ENCODE data around the gene PUM1. TPM values are rescaled to one million over a fixed set of nuclear protein-coding genes. Genes with fewer than 3 reads are reported as not detected.

Gene PUM1, protein sequence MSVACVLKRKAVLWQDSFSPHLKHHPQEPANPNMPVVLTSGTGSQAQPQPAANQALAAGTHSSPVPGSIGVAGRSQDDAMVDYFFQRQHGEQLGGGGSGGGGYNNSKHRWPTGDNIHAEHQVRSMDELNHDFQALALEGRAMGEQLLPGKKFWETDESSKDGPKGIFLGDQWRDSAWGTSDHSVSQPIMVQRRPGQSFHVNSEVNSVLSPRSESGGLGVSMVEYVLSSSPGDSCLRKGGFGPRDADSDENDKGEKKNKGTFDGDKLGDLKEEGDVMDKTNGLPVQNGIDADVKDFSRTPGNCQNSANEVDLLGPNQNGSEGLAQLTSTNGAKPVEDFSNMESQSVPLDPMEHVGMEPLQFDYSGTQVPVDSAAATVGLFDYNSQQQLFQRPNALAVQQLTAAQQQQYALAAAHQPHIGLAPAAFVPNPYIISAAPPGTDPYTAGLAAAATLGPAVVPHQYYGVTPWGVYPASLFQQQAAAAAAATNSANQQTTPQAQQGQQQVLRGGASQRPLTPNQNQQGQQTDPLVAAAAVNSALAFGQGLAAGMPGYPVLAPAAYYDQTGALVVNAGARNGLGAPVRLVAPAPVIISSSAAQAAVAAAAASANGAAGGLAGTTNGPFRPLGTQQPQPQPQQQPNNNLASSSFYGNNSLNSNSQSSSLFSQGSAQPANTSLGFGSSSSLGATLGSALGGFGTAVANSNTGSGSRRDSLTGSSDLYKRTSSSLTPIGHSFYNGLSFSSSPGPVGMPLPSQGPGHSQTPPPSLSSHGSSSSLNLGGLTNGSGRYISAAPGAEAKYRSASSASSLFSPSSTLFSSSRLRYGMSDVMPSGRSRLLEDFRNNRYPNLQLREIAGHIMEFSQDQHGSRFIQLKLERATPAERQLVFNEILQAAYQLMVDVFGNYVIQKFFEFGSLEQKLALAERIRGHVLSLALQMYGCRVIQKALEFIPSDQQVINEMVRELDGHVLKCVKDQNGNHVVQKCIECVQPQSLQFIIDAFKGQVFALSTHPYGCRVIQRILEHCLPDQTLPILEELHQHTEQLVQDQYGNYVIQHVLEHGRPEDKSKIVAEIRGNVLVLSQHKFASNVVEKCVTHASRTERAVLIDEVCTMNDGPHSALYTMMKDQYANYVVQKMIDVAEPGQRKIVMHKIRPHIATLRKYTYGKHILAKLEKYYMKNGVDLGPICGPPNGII
- 39.5 and 51.5 TPM in 2 replicates for total RNA-seq

DNA sequence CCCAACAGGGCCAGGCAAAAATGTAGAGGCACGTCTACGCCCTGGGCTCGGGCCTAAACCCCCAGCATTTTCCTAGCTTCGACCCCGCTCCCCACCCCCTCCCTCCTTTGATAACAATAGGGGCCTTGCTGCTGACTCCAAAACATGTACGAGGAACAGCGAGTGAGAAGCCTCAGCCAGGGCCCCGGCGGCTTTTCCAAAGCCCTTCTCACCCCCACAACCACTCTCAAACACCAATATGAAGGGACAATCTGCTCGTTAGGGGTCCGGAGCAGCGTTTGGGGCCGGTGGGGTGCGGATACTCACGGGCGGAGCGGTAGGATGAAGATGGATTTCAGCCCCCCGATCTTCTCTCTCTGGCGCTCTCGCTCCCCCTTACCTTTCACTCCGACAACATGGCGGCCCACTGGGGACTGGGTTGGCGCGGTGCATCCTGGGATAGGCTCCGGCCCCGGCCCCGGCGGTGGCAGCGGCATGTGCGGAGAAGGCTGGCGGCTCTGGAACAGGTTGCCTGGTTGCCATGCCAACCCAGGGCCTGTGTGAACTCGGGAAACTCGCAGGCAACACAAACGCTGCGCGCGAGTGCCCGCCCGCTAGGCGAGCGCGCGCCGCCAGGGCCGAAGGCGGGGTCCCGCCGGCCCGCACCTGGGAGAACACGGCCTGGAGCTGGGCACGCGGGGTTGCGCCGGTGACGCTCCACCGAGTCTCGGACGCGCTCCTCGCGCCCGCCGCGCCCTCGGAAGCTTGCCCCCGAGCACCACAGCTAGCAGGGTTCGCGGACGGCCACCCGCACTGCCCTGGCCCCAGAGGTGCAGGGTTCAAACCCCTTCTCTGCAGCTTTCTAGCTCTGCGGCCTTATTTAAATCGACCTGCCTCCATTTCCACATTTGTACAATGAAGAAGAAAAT is at the start of gene PUM1:
PUM1 (minus strand) TSS at position 408 of the 908 bp plus-strand sequence. CDS start 6,151 bp downstream, outside the sequence.

DNA sequence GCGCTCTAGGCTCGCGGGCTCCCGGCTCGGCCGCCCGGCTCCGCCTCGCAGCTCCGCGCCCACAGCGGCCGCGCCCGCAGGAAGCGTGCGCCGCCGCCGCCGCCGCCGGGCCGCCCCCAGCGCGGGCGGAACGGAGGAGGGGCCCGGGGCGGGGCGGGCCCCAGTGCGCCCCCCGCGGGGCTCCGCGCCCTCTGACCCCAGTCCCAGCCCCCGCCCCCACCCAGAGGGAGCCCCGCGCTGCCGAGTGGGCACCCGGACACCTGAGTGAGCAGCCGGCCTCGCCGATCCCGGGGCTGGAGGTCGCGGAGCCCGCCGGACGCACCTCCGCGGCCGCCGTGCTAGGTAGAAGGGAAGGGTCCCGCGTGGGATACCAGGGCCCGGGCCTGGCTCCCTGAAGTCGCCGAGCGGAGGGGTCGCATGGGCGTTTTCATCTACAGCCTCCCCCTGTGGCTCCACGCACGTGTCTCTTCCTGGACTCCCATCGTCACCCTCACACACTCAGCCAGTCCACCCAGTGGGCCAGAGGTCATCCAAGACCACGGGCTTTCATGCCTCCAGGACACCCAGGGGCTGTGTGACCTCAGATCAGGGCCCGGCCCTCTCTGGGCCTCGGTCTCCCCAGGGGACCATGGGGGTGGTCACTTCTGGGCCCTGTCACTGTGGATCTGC is 156.7 kb downstream of the PUM1 start, which contains the start of gene SDC3:
SDC3 (minus strand) TSS at position 63 of the 669 bp plus-strand sequence. CDS start 172 bp downstream, outside the sequence.

Other genes starting within 250 kb of the PUM1 start
- gene SDC3, start 157.0 kb downstream of the PUM1 start, total RNA-seq, result 15.6 and 22.8 TPM in 2 replicates
- 0.09 TPM in 1 of 2 replicates, not detected in the other for gene NKAIN1, start 174.2 kb upstream of the PUM1 start, total RNA-seq
- gene SNRNP40, start 231.1 kb upstream of the PUM1 start, total RNA-seq, result 112 and 127 TPM in 2 replicates
- 31.6 and 47.5 TPM in 2 replicates for gene ZCCHC17, start 231.3 kb upstream of the PUM1 start, total RNA-seq

Measured in smooth muscle cell of bladder (primary cell).